Panc1 (cell line): ENCODE data around the gene SH3BP4. TPM values are rescaled to one million over a fixed set of nuclear protein-coding genes. Genes with fewer than 3 reads are reported as not detected.

Experiments used
- ATAC-seq: fragments of 200-7000 bp; cut with Tn5 transposase; 2 replicates; pipeline ENCODE4 v1.9.1; 2020; ENCODE audit warnings: mild to moderate bottlenecking, moderate library complexity
- BruUV-seq: library from RNA; stranded (reverse); fragments of 400-500 nt; replicated peaks from 2 replicates; lab custom pipeline; 2021; lab: Mats Ljungman, UMichigan
- CTCF ChIA-PET: fragments of 300-600 bp; sonication (Branson Sonifier 250); formaldehyde crosslinking; loops from one replicate; lab custom pipeline; 2022; ENCODE audit warnings: antibody characterized with exemption; lab: Charles Lee
- POLR2A ChIA-PET: fragments of 300-600 bp; sonication (Branson Sonifier 250); formaldehyde crosslinking; loops from one replicate; lab custom pipeline; 2022; ENCODE audit warnings: antibody characterized with exemption; lab: Charles Lee
- DNase-seq: peaks from one replicate; pipeline ENCODE4 v3.0.0-alpha.2; 2010; ENCODE audit warnings: low read depth, low spot score
- H3K27ac ChIP-seq: 2 replicates; pipeline ENCODE4 v1.5.1; 2011; ENCODE audit warnings: mild to moderate bottlenecking, low read length, inconsistent platforms
- H3K27me3 ChIP-seq: fragments of 200-500 bp; sonication (Bioruptor generic); 2 replicates; pipeline ENCODE4 v1.6.0; 2014; ENCODE audit warnings: low read length, inconsistent platforms; ENCODE audit not compliant: control insufficient read depth, insufficient read depth
- H3K36me3 ChIP-seq: fragments of 200-500 bp; sonication (Bioruptor generic); 2 replicates; pipeline ENCODE4 v1.5.1; 2014; ENCODE audit warnings: inconsistent platforms, mild to moderate bottlenecking, low read length, moderate library complexity; ENCODE audit not compliant: control insufficient read depth, insufficient read depth
- H3K4me1 ChIP-seq: 2 replicates; pipeline ENCODE4 v1.5.1; 2011; ENCODE audit warnings: inconsistent platforms, mild to moderate bottlenecking, low read length, moderate library complexity; ENCODE audit not compliant: control insufficient read depth, insufficient read depth
- H3K4me3 ChIP-seq, 2 experiments: 2 replicates each; pipeline ENCODE4 v1.5.1; 2011 to 2012; ENCODE audit warnings: low read depth in 2 of 2, low read length in 2 of 2, mild to moderate bottlenecking in 2 of 2, inconsistent platforms in 1 of 2, moderate library complexity in 1 of 2
- H3K9me3 ChIP-seq: fragments of 200-500 bp; sonication (Bioruptor generic); 2 replicates; pipeline ENCODE4 v1.5.1; 2014; ENCODE audit warnings: low read depth, mild to moderate bottlenecking, inconsistent platforms, low read length, moderate library complexity; ENCODE audit not compliant: control insufficient read depth, insufficient read depth
- POLR2AphosphoS5 ChIP-seq: IDR thresholded peaks from 2 replicates; pipeline ENCODE4 v1.6.1; 2012; ENCODE audit warnings: mild to moderate bottlenecking, low read depth, low read length, moderate library complexity
- SIN3A ChIP-seq: IDR thresholded peaks from 2 replicates; pipeline ENCODE4 v1.6.1; 2012; ENCODE audit warnings: low read depth, mild to moderate bottlenecking, low read length, moderate library complexity, borderline replicate concordance; ENCODE audit not compliant: insufficient read depth
- TCF7L2 ChIP-seq: IDR thresholded peaks from 2 replicates; pipeline ENCODE4 v1.6.1; 2011; ENCODE audit warnings: mild to moderate bottlenecking, low read depth, low read length, inconsistent platforms
- in situ Hi-C: cut with HindIII; loops from 2 replicates; pipeline ENCODE4 v1.10.0; 2016; ENCODE audit warnings: low sequenced_read_pairs, low pct_unique_long_range_greater_than_20kb
- intact Hi-C: fragments of 100-400 bp; cut with micrococcal nuclease; formaldehyde crosslinking; loops from one replicate; pipeline ENCODE4 v1.10.0; 2022; ENCODE audit not compliant: unreplicated experiment
- total RNA-seq: library from RNA; stranded (reverse); gene quantifications from one replicate; pipeline ENCODE4 v1.2.1, GENCODE V29; 2021; ENCODE audit not compliant: unreplicated experiment
- TF ChIP-seq, protein P1 (sequence below), 2 experiments: IDR thresholded peaks; 2 replicates each; pipeline ENCODE4 v1.6.1; 2011 to 2012; ENCODE audit warnings: low read depth in 2 of 2, control low read depth in 1 of 2, low read length in 1 of 2, mild to moderate bottlenecking in 1 of 2, moderate library complexity in 1 of 2; ENCODE audit not compliant: insufficient read depth in 1 of 2
- TF ChIP-seq, protein P2 (sequence below): fragments of 450-650 bp; IDR thresholded peaks from 2 replicates; pipeline ENCODE4 v1.5.1; 2017; ENCODE audit warnings: mild to moderate bottlenecking

The SH3BP4 gene
- total RNA-seq, 1 experiment from 2014 or later: 133 TPM

DNA sequence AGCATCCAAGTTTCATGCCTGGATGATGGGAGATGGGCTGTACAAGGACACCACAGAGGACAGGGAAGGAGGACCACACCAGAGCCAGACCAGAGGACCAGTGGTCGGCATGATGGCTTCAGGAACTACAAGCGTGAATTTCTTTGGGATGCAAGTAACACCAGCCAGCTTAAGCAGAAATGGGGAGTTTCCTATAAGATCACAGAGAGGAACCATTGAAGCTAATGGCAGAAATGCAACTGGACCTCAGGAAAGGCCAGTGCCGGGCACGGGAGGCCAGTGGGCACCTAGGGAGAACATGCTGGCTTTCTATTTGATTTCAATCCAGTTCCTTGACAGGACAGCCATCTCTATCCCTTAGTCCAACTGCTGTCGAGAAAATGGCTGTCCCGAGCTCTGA is 145.4 kb downstream of the SH3BP4 start:
- Histone ChIP-seq H3K4me1 (peaks cover 20% of the 10 kb centered on the region), H3K9me3 (no peaks in the 10 kb centered on the region), H3K27me3 (no peaks in the 10 kb centered on the region), H3K27ac (peak overlapping the region; percentile 60), H3K4me3 (no peak overlapping the region), H3K36me3 (no peaks in the 10 kb centered on the region)
- POLR2A ChIA-PET: no interaction called here
- DNase-seq (no peak), ATAC-seq (no peak)
- intact Hi-C loops (no loop called here), in situ Hi-C loops (loop anchor here (10.0 kb wide), 1 partner anchor 212 kb away; no protein-coding TSS in a partner anchor)
- CTCF ChIA-PET: no interaction called here
- BruUV-seq: no TSS peak
- TF ChIP-seq POLR2AphosphoS5 (no peak), TCF7L2 (no peak), SIN3A (no peak)
- TF ChIP-seq, protein P1, sequence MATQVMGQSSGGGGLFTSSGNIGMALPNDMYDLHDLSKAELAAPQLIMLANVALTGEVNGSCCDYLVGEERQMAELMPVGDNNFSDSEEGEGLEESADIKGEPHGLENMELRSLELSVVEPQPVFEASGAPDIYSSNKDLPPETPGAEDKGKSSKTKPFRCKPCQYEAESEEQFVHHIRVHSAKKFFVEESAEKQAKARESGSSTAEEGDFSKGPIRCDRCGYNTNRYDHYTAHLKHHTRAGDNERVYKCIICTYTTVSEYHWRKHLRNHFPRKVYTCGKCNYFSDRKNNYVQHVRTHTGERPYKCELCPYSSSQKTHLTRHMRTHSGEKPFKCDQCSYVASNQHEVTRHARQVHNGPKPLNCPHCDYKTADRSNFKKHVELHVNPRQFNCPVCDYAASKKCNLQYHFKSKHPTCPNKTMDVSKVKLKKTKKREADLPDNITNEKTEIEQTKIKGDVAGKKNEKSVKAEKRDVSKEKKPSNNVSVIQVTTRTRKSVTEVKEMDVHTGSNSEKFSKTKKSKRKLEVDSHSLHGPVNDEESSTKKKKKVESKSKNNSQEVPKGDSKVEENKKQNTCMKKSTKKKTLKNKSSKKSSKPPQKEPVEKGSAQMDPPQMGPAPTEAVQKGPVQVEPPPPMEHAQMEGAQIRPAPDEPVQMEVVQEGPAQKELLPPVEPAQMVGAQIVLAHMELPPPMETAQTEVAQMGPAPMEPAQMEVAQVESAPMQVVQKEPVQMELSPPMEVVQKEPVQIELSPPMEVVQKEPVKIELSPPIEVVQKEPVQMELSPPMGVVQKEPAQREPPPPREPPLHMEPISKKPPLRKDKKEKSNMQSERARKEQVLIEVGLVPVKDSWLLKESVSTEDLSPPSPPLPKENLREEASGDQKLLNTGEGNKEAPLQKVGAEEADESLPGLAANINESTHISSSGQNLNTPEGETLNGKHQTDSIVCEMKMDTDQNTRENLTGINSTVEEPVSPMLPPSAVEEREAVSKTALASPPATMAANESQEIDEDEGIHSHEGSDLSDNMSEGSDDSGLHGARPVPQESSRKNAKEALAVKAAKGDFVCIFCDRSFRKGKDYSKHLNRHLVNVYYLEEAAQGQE (IDR thresholded peaks at IDR 0.05; ENCODE audit: insufficient read depth in 1 of 2, low read depth in 2 of 2, low read length in 1 of 2): no peak
- TF ChIP-seq, protein P2, sequence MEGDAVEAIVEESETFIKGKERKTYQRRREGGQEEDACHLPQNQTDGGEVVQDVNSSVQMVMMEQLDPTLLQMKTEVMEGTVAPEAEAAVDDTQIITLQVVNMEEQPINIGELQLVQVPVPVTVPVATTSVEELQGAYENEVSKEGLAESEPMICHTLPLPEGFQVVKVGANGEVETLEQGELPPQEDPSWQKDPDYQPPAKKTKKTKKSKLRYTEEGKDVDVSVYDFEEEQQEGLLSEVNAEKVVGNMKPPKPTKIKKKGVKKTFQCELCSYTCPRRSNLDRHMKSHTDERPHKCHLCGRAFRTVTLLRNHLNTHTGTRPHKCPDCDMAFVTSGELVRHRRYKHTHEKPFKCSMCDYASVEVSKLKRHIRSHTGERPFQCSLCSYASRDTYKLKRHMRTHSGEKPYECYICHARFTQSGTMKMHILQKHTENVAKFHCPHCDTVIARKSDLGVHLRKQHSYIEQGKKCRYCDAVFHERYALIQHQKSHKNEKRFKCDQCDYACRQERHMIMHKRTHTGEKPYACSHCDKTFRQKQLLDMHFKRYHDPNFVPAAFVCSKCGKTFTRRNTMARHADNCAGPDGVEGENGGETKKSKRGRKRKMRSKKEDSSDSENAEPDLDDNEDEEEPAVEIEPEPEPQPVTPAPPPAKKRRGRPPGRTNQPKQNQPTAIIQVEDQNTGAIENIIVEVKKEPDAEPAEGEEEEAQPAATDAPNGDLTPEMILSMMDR: no peak

DNA sequence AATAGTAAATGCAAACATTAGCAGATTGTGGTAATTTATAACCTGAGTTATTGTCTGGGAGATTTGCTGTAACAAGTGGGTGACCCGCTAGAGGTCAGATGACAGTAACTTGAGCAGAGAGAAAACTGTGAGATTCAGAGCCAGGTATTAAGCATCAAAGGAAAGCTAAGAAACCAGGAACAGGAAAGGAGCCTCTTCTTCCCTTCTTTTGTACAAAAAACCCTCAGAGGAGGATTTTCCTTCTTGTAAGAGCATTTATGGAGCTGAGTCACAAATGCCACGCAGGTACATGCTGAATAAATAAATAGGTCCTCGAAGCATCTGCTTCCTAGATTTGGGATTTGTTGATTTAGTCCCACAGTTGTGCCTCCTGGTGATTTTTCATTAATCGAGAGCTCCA is 146.5 kb downstream of the SH3BP4 start:
- Histone ChIP-seq H3K9me3 (no peaks in the 10 kb centered on the region), H3K4me3 (no peak overlapping the region), H3K27ac (peak overlapping the region; percentile 60), H3K36me3 (no peaks in the 10 kb centered on the region), H3K4me1 (peaks cover 20% of the 10 kb centered on the region), H3K27me3 (no peaks in the 10 kb centered on the region)
- intact Hi-C loops (no loop called here), in situ Hi-C loops (loop anchor here (10.0 kb wide), 1 partner anchor 213 kb away; no protein-coding TSS in a partner anchor)
- peak; percentile 53 for ATAC-seq
- CTCF ChIA-PET: no interaction called here
- BruUV-seq: no TSS peak
- POLR2A ChIA-PET: interaction anchor here (0.6 kb wide), 1 partner anchor 73 kb away, joined by 10 read pairs; no protein-coding TSS in a partner anchor
- TF ChIP-seq TCF7L2 (no peak; the same call in 1 of the 2 replicates), POLR2AphosphoS5 (no peak)
- TF ChIP-seq, protein P1 (IDR thresholded peaks at IDR 0.05; ENCODE audit: insufficient read depth in 1 of 2, low read depth in 2 of 2, low read length in 1 of 2): no peak
- no peak for DNase-seq
